Measurements from ENCODE around the gene TMEM115. TPM values are rescaled to one million over a fixed set of nuclear protein-coding genes. Genes with fewer than 3 reads are reported as not detected.

TMEM115 gene
- total and polyA plus RNA-seq, 2 of the 13 experiments (the other 11 are each of a cell fraction or from before 2014, with no cell fraction given): 22.1 to 30.7 TPM

DNA sequence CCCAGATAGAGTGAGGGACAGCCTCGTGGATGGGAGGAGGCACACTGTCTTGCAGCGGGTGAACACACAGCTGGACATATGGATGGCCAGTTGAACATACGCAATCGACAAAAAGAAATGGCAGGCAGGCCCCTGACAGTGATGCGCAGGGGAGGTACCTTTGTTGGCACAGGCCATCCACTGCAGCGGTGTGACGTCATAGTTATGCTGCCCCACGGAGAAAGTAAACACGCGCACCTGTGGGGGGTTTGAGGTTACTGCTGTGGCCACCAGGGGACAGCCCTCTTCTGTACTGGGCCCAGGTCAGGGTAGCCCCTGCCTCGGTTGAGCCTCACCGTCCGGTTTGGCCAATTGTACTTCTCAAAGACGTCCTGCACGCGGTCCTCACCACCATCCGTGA is 19.4 kb upstream of the TMEM115 start:
- H4K20me1 ChIP-seq (ENCODE audit: insufficient read depth, low read length): no peaks in the 10 kb centered on the region
- H3K4me1 ChIP-seq (ENCODE audit: insufficient read depth, low read length): peaks cover 16% of the 10 kb centered on the region
- no peak overlapping the region for H2AFZ ChIP-seq (ENCODE audit: low read length)
- intact Hi-C loops (cut with micrococcal nuclease; ENCODE audit: unreplicated experiment): no loop called here
- no peak overlapping the region for H3K27ac ChIP-seq (ENCODE audit: extremely low read length, insufficient read depth, low read length)
- H3K4me2 ChIP-seq (ENCODE audit: low read depth, low read length): no peak overlapping the region
- 74% methylated on average over 10 of the region's 17 CpGs for WGBS (ENCODE audit: low lambda C conversion rate)
- in situ Hi-C loops (cut with HindIII; ENCODE audit: extremely low pct_ligation_motif_present, low pct_unique_long_range_greater_than_20kb): no loop called here
- DNase-seq (ENCODE audit: low spot score) (no peak), FAIRE-seq (no peak), ATAC-seq (no peak)
- peaks cover 9 to 29% of the 10 kb centered on the region in 2 experiments; a peak in 4 of 5 replicates for H3K27me3 ChIP-seq (ENCODE audit: control insufficient read depth in 1 of 2, insufficient read depth in 2 of 2, low read length in 2 of 2)
- TF ChIP-seq CREB1 (IDR thresholded peaks at IDR 0.05): peak; percentile 97
- no peak for TF ChIP-seq CREB1 (CRISPR knock-in tag; IDR thresholded peaks at IDR 0.05)
- peak; percentile 96 for TF ChIP-seq ATF7 (IDR thresholded peaks at IDR 0.05)
- no peak for TF ChIP-seq ATF7 (CRISPR knock-in tag; IDR thresholded peaks at IDR 0.05)
- TF ChIP-seq ZBTB3 (CRISPR knock-in tag; IDR thresholded peaks at IDR 0.05; ENCODE audit: borderline replicate concordance, low read depth): no peak
- ChIA-PET POLR2A (no interaction called here), CTCF (ENCODE audit: low intra/inter-chr PET ratio, low total read pairs) (no interaction called here)
- H3K9me3 ChIP-seq (ENCODE audit: low read length): no peaks in the 10 kb centered on the region
- BruUV-seq (replicated peaks): no TSS peak
- H3K4me3 ChIP-seq (replicated peaks in 1 of 3; ENCODE audit: insufficient read depth in 1 of 3, low read depth in 2 of 3, low read length in 3 of 3): no peak overlapping the region
- no peaks in the 10 kb centered on the region for H3K79me2 ChIP-seq (ENCODE audit: insufficient read depth, low read length)
- H3K9ac ChIP-seq (ENCODE audit: insufficient read depth, low read depth, low read length): no peak overlapping the region
- H3K36me3 ChIP-seq (replicated peaks in 1 of 2; ENCODE audit: control insufficient read depth in 1 of 2, insufficient read depth in 2 of 2, low read length in 2 of 2): no peaks in the 10 kb centered on the region

DNA sequence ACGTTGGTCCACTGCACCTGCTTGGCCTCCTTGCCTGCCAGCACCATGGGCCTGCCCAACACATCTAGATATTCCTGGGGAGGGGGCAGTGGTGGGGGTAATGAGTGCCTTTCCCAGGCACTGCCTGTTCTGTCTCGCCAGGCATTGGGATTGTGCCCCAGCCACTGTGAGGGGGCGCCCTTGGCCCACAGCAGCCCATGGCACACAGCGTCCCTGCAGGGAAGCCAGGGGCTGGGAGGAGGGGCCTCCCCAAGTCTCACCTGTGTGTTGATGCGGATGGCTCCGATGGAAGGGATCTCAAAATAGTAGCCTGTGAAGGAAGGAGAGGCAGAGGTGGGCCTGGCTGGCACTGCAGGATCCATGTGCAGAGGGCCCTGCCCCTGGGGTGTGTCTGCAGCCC is 18.7 kb upstream of the TMEM115 start:
- DNase-seq (ENCODE audit: low spot score): no peak
- no peaks in the 10 kb centered on the region for H3K36me3 ChIP-seq (replicated peaks in 1 of 2; ENCODE audit: control insufficient read depth in 1 of 2, insufficient read depth in 2 of 2, low read length in 2 of 2)
- no peak overlapping the region for H3K27ac ChIP-seq (ENCODE audit: extremely low read length, insufficient read depth, low read length)
- in situ Hi-C loops (cut with HindIII; ENCODE audit: extremely low pct_ligation_motif_present, low pct_unique_long_range_greater_than_20kb): no loop called here
- no peak for FAIRE-seq
- peaks cover 8 to 23% of the 10 kb centered on the region in 2 experiments; a peak in 4 of 5 replicates for H3K27me3 ChIP-seq (ENCODE audit: control insufficient read depth in 1 of 2, insufficient read depth in 2 of 2, low read length in 2 of 2)
- H3K79me2 ChIP-seq (ENCODE audit: insufficient read depth, low read length): no peaks in the 10 kb centered on the region
- peaks cover 16% of the 10 kb centered on the region for H3K4me1 ChIP-seq (ENCODE audit: insufficient read depth, low read length)
- H4K20me1 ChIP-seq (ENCODE audit: insufficient read depth, low read length): no peaks in the 10 kb centered on the region
- H3K4me3 ChIP-seq (replicated peaks in 1 of 3; ENCODE audit: insufficient read depth in 1 of 3, low read depth in 2 of 3, low read length in 3 of 3): no peak overlapping the region
- ChIA-PET POLR2A (no interaction called here), CTCF (ENCODE audit: low intra/inter-chr PET ratio, low total read pairs) (no interaction called here)
- BruUV-seq (replicated peaks): no TSS peak
- WGBS (ENCODE audit: low lambda C conversion rate): 0% methylated on average over 2 of the region's 6 CpGs
- intact Hi-C loops (cut with micrococcal nuclease; ENCODE audit: unreplicated experiment): no loop called here
- H3K9ac ChIP-seq (ENCODE audit: insufficient read depth, low read depth, low read length): no peak overlapping the region
- no peak overlapping the region for H2AFZ ChIP-seq (ENCODE audit: low read length)
- no peaks in the 10 kb centered on the region for H3K9me3 ChIP-seq (ENCODE audit: low read length)
- TF ChIP-seq ZBTB37 (CRISPR knock-in tag; IDR thresholded peaks at IDR 0.05): no peak
- H3K4me2 ChIP-seq (ENCODE audit: low read depth, low read length): no peak overlapping the region
- no peak for ATAC-seq

Measured in HepG2 (cell line).